H4 (cell line): ENCODE data around the gene SEZ6. TPM values are rescaled to one million over a fixed set of nuclear protein-coding genes. Genes with fewer than 3 reads are reported as not detected.
"Not testable (repeated sequence)": the region's sequence is repeated elsewhere in the genome, so short reads cannot be mapped to it uniquely, and the experiment has no call there.

ENCODE experiments used
- DNase-seq: peaks from one replicate; pipeline ENCODE4 v3.0.0-alpha.2; 2015; ENCODE audit warnings: low spot score
- total RNA-seq: library from RNA; depleted of rRNA; stranded (reverse); fragments of >200 nt; shearing (Covaris generic); gene quantifications from 2 replicates; pipeline ENCODE4 v1.2.3, GENCODE V29; 2014

SEZ6 gene
- total RNA-seq, 1 experiment from 2014 or later: not detected

- no peak for DNase-seq
Measured at GRCh38 chr17:28938552-28938951, 67.3 kb downstream of the SEZ6 start.

GRCh38 chr17:28937044-28937729 lies 68.6 kb downstream of the SEZ6 start:
- DNase-seq: no peak

GRCh38 chr17:28935744-28936460 lies 69.9 kb downstream of the SEZ6 start:
- DNase-seq: no peak

GRCh38 chr17:28934508-28934907 lies 71.3 kb downstream of the SEZ6 start:
- not testable (repeated sequence) for DNase-seq

- DNase-seq: no peak
Measured at GRCh38 chr17:28929787-28930186, 76.0 kb downstream of the SEZ6 start.

GRCh38 chr17:28928061-28928460 lies 77.8 kb downstream of the SEZ6 start:
- DNase-seq: no peak

- no peak for DNase-seq
Measured at GRCh38 chr17:28926786-28927185, 79.0 kb downstream of the SEZ6 start.

GRCh38 chr17:28926366-28926765 lies 79.5 kb downstream of the SEZ6 start:
- no peak for DNase-seq

GRCh38 chr17:28925912-28926365 lies 79.9 kb downstream of the SEZ6 start:
- peak; percentile 90 for DNase-seq

GRCh38 chr17:28920201-28920600 lies 85.6 kb downstream of the SEZ6 start:
- DNase-seq: no peak

GRCh38 chr17:28918295-28918694 lies 87.5 kb downstream of the SEZ6 start:
- no peak for DNase-seq

- DNase-seq: no peak
Measured at GRCh38 chr17:28917465-28917864, 88.4 kb downstream of the SEZ6 start.

- DNase-seq: no peak
Measured at GRCh38 chr17:28917029-28917428, 88.8 kb downstream of the SEZ6 start.

GRCh38 chr17:28916302-28916934 lies 89.4 kb downstream of the SEZ6 start:
- DNase-seq: no peak

- DNase-seq: no peak
Measured at GRCh38 chr17:28912938-28913333, 92.9 kb downstream of the SEZ6 start.

GRCh38 chr17:28912281-28912937 lies 93.4 kb downstream of the SEZ6 start:
- no peak for DNase-seq

- DNase-seq: no peak
Measured at GRCh38 chr17:28911411-28912045, 94.3 kb downstream of the SEZ6 start.

GRCh38 chr17:28910534-28910933 lies 95.3 kb downstream of the SEZ6 start:
- DNase-seq: no peak

- DNase-seq: no peak
Measured at GRCh38 chr17:28908640-28909167, 97.1 kb downstream of the SEZ6 start.

GRCh38 chr17:28907709-28908475 lies 97.9 kb downstream of the SEZ6 start:
- no peak for DNase-seq
